GM13976 (cell line): Measurements from ENCODE around the gene SLC9A9.

Source experiments
- DNase-seq: peaks from one replicate; pipeline ENCODE4 v3.0.0; 2012; ENCODE audit warnings: low spot score
- CTCF ChIP-seq: IDR thresholded peaks from 2 replicates; pipeline ENCODE4 v1.5.1; 2012; ENCODE audit warnings: borderline replicate concordance, mild to moderate bottlenecking; ENCODE audit not compliant: insufficient read depth; ENCODE audit errors: extremely low read depth, missing control alignments, control extremely low read depth
- in situ Hi-C: fragments of 300-500 bp; cut with MboI; formaldehyde crosslinking; loops from one replicate; pipeline ENCODE4 v1.12.0; 2022; ENCODE audit warnings: low sequenced_read_pairs, mixed read lengths, inconsistent platforms; ENCODE audit not compliant: unreplicated experiment

SLC9A9 gene

GRCh38 chr3:143720381-143720780 is 127.9 kb downstream of the SLC9A9 start:
- TF ChIP-seq CTCF: no peak
- no peak for DNase-seq
- in situ Hi-C loops: no loop called here

- no peak for DNase-seq
- in situ Hi-C loops: no loop called here
- no peak for TF ChIP-seq CTCF
Measured at GRCh38 chr3:143718463-143718862, 129.8 kb downstream of the SLC9A9 start.

GRCh38 chr3:143716731-143717130 is 131.5 kb downstream of the SLC9A9 start:
- no peak for TF ChIP-seq CTCF
- in situ Hi-C loops: no loop called here
- no peak for DNase-seq

- DNase-seq: no peak
- TF ChIP-seq CTCF: no peak
- in situ Hi-C loops: no loop called here
Measured at GRCh38 chr3:143712522-143712921, 135.7 kb downstream of the SLC9A9 start.

GRCh38 chr3:143707848-143708247 is 140.4 kb downstream of the SLC9A9 start:
- no peak for TF ChIP-seq CTCF
- DNase-seq: no peak
- in situ Hi-C loops: no loop called here

- in situ Hi-C loops: no loop called here
- TF ChIP-seq CTCF: no peak
- no peak for DNase-seq
Measured at GRCh38 chr3:143700431-143700975, 147.8 kb downstream of the SLC9A9 start.

- in situ Hi-C loops: no loop called here
- DNase-seq: no peak
- TF ChIP-seq CTCF: no peak
Measured at GRCh38 chr3:143699424-143699823, 148.8 kb downstream of the SLC9A9 start.
